T-helper 1 cell (primary cell): ENCODE data around the gene SLC35F5.
"Not testable (repeated sequence)": the region's sequence is repeated elsewhere in the genome, so short reads cannot be mapped to it uniquely, and the experiment has no call there.

Experiments used
- DNase-seq, 5 donors: peaks; one replicate each; pipeline ENCODE4 v3.0.0-alpha.2; 2012 to 2020
- total RNA-seq, 4 donors: gene quantifications; one replicate each; lab custom pipeline; 2026; lab: John Stamatoyannopoulos, UW

Gene SLC35F5, protein sequence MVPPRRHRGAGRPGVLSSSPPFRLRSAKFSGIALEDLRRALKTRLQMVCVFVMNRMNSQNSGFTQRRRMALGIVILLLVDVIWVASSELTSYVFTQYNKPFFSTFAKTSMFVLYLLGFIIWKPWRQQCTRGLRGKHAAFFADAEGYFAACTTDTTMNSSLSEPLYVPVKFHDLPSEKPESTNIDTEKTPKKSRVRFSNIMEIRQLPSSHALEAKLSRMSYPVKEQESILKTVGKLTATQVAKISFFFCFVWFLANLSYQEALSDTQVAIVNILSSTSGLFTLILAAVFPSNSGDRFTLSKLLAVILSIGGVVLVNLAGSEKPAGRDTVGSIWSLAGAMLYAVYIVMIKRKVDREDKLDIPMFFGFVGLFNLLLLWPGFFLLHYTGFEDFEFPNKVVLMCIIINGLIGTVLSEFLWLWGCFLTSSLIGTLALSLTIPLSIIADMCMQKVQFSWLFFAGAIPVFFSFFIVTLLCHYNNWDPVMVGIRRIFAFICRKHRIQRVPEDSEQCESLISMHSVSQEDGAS
- 28.7 to 50.0 (median 33.9) reads per million in 4 donors for total RNA-seq

DNA sequence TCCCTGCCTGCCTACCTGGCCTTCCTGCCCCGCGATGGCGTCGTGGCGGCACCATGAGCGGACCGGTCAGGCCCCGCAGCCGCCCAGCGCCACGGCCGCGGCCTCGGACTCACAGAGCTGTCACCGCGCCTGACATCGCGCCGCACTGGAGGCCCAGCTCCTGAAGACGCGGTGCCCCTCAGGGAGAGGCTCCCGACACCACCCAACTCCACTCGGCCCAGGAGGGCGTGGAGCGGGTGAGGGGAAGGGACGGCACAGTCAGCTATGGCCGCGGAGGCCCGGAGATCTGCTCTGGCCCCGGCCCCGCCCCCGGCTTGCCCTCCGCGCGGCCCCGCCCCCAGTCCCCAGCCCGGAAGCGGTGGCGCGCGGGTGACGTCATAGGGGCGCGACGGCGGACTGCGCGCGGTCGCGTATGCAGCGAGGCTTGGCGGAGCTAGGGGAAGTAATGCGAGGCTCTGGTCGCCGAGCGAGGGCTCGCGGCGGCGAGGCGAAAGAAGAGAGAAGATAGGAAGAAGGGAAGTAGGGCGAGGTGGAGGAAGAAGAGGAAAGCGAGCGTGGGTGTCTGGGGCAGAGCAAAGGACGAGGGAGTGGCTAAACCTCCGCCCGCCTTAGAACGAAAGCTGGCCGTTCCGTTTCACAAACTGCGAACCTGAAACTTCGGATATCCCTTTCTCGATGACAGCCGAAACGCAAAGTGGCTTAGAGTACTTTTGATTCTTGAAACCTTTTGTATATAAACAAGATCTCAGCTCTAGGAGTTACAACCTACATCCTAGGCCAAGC is at the start of gene SLC35F5:
Gene SLC35F5, minus strand, starts transcription at position 288 of the 783 bp plus-strand sequence. Its CDS starts 233 bp downstream, at position 55.
- DNase-seq, result peak; percentile 84 to 93 (median 90)

DNA sequence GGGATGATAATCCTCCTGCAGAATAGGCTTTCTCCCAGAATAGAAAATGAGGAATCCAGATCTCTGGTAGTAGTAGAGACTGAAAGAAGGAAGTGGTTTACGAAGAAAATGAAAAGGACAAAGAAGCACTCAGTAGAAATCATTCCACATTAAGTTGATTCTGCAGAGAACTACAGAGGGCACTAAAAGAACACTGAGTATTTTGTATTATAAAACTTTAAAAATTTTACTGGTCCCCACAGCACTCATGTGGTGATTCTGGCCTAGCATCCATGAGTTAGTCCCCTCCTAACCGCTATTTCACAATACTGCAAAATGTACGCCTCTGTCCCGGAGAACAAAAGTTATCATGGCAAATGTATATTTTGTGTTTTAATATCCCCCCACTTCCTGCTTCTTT is 42.9 kb upstream of the SLC35F5 start:
- no peak for DNase-seq

DNA sequence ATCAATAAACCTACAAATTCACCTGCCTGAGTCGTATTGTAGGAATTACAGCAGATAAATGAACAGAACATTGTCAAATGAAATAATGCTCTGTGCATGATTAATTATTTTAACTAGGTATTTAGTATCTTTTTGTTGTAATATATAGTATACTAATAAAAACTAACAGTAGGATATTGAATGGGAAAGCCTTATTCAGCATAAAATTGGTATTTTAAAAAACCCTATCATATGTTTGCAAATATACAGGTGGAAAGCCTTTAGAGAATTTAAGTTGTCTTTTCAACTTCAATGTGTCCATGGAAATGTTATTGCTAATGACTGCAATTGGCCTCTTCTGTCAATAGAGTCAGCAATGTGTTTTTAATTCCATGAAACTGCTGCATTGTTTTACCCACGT is 40.8 kb upstream of the SLC35F5 start:
- DNase-seq, result no peak

DNA sequence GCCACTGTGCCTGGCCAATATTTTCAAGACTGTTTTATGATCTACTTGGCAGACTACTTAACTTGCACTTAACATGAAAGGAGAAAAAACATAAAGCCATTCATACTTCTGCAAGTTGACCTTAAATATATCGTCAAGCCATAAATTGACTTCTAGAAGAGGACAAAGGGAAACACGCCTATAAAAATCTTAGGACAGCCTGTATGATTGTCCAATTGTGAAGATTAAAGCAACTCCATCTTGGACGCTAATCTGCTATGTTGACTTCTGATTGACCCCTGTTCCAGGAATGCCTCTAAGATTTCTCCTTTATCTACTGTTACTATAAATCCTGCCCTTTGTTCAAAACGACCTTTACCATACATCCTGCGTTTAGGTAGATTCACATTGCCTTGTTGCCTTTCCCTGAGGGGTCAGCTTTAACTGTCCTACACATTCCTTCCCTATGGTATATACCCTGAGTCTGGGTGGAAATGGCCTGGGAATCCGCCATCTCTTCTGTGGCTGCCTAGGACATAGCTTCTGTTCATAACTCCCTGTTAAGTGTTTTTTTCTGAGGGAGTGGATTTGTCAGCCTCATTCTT is 40.2 kb upstream of the SLC35F5 start:
- DNase-seq, result no peak

DNA sequence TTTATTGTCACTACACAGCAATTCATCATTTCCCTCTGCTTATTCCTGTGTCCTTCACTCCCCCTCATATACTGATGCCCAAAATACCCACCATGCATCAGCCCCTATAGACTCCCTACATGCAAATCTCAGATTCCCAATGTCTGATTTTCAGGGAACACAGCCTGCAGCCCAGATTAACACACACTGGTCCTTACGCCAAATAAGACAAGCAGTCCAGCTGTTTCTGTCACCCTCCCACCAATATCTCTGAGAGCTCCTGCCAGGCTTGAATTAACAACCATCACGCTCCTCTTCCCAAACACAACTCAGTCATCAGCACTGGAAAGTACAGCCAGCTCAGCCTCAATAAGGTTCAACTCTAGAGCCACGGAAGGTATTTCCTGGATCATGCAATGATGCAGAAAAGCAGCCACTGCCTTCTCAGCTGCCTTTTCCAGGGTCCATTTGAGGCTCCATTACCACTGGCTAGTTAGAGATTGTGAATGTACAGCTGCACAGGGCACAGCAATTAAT is 39.0 kb upstream of the SLC35F5 start:
- DNase-seq, result no peak

DNA sequence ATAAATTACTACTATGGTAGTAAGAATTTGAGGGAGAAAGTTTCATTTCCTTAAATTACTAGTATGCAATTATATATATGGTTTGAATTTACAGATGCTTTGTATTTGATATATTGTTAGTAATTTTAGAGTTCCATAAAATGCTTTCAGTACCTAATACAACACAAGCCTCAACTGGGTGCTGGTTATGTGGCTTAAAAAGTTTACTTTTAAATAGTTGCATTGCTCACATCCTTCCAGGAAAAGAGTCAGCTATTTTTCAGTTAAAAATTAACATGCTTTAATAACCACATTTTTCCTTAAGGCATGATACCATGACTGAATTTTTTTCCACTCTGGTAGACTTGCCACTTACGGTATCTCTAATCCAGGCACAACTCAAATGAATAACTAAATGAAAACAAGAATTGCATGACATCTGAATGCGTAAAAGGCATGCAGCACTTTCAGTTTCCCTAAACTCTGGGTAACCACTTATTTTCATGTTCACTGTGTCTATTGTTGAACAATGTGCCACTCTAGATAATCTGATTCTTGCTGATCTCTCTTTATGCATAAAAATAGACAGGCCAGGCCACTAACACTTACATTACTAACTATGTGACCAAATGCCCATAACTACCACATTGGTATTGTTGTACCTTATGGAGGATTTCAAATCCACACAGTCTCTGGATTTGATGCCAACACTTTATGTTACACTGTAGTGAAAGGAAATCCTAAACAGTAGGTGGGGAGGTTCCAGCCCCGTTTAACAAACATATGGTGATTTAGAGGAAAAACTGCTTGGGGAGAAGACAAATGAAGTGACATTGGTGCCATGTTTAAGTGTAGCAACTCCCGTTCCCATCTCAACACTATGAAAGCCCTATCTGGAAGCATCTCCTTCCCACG is 35.5 kb upstream of the SLC35F5 start:
- peak in 1 of 5 donors; percentile 66 for DNase-seq

DNA sequence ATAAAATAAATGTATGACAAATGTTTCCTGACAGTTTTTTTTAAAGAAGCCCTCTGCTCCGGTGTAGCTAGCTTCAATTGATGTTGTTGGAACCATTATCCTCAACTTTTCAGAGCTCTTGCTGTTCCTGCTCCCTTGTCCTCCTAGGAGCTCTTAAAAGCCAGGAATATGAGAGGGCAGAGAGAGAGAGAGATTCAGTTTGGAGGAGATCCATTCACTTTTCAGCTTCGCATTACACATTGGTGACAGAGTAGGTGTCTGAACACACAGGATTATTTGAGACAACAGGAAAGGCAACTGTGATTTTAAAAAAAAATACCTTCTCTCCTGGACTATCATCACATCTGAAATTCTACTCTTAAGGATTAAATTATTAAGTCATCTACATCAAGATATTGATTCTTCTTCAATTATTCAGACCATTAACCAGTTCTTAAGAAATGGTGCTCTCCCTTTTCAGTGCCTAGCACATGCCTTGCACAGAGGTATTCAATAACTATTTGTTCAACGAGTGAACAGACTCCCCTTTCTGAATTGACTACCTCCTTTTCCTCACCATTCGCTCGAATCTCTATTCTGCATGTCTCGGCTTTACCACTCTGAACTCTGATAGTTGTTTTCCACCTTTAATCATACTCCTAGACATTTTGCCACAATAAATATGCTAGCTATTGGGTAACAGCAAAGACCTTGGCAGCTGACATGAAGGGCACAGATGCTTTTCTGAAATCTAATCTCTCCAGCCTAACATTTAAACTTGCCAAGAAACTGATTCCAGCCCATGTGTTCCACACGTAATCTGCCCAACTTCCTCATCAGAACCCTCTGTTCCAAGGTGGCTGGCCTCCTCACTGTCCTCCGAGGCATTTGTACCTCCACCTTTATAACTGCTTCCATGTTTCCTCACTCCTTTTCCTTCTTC is 28.6 kb upstream of the SLC35F5 start:
- DNase-seq, result no peak

DNA sequence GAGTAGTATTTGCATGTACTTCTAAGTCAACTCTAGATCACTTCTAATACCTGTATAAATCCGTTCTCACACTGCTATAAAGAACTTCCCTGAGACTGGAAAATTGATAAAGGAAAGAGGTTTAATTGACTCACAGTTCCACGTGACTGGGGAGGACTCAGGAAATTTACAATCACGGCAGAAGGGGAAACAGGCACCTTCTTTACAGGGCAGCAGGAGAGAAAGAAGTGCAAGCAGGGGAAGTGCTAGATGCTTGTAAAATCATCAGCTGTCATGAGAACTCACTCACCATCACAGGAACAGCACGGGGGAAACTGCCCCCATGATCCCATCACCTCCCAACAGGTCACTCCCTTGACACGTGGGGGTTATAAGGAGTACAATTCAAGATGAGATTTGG is 24.0 kb upstream of the SLC35F5 start:
- DNase-seq, result no peak

DNA sequence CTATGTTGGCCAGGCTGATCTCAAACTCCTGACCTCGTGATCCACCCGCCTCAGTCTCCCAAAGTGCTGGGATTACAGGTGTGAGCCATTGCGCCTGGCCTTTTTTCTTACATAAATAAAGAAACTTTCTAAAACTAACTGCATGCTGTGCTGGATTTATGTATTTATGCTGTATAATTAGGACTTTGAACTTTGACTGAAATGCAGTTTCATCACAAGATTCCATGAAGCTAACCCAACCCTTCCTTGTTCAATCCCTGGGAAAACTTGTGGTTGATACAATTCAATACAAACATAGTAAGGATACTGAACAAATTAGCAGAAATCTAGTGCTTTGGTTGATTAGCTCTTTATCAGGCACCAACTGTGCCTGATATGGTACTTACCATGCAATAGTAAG is 20.9 kb upstream of the SLC35F5 start:
- no peak for DNase-seq

DNA sequence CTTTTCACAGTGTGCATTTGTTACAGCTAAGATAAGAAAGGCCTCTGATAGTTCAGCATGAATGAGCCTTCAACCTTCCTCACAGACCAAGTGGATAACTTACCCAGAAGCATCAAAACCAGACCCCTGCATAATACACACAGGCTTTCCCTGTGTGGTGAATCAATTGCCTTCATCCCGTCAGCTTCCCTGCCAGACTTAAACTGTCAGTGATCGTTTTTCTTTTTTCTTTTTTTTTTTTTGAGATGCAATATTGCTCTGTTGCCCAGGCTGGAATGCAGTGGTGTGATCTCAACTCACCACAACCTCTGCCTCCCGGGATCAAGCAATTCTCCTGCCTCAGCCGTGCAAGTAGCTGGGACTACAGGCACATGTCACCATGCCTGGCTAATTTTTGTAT is 20.5 kb upstream of the SLC35F5 start:
- DNase-seq, result no peak

DNA sequence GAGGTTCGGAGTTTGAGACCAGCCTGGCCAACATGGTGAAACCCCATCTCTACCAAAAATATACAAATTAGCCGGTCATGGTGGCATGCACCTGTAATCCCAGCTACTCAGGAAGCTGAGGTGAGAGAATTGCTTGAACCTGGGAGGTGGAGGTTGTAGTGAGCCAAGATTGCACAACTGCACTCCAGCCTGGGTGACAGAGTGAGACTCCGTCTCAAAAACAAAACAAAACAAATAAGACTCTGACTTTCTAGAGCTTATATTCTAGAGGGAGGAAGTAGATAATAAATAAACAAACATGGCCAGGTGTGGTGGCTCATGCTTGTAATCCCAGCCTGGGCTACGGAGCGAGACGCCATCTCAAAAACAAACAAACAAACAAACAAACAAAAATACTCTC is 18.2 kb upstream of the SLC35F5 start:
- not testable (repeated sequence) for DNase-seq

DNA sequence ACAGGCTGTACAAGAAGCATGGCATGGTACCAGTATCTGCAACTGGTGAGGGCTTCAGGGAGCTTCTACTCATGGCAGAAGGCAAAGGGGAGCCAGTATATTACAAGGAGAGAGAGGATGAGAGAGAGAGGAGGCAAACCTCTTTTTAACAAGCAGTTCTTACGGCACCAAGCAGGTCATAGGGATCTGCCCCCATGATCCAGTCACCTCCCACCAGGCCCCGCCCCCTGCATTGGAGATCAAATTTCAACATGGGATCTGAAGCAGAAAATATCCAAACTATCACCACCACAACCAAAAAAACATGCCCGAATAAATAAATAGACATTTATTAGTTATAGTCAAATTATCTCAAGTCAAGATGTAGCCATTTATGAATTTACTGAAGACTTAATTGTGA is 14.5 kb upstream of the SLC35F5 start:
- DNase-seq, result no peak

DNA sequence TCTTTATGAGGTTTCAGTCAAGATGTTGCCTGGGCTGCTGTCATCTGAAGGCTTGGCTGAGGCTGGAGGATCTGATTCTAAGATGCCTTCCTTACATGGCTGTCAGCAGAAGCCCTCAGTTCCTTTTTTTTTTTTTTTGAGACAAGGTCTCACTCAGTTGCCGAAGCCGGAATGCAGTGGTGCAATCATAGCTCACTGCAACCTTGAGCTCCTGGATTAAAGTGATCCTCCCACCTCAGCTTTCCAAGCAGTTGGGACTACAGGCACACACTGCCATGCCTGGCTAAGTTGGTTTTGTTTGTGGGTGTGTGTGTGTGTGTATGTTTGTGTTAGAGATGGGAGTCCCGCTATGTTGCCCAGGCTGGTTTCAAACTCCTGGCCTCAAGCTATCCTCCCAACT is 13.1 kb upstream of the SLC35F5 start:
- no peak for DNase-seq

DNA sequence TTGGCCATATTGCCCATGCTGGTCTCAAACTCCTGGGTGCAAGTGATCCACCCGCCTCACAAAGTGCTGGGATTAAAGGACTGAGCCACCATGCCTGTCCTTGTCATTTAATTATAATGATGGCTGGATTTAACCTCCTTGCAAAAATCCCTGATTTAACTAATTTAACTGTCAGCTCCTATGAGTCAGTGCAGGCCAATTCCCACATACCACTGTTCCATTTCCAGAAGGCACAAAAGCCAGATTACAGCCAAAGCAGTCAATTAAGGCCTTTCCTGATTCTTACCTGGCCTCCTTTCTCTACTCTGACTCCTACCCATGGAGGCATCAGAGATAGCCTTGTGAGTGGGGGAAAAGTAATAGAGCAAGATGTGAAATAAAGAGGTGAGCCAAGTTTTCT is 12.3 kb upstream of the SLC35F5 start:
- no peak for DNase-seq

DNA sequence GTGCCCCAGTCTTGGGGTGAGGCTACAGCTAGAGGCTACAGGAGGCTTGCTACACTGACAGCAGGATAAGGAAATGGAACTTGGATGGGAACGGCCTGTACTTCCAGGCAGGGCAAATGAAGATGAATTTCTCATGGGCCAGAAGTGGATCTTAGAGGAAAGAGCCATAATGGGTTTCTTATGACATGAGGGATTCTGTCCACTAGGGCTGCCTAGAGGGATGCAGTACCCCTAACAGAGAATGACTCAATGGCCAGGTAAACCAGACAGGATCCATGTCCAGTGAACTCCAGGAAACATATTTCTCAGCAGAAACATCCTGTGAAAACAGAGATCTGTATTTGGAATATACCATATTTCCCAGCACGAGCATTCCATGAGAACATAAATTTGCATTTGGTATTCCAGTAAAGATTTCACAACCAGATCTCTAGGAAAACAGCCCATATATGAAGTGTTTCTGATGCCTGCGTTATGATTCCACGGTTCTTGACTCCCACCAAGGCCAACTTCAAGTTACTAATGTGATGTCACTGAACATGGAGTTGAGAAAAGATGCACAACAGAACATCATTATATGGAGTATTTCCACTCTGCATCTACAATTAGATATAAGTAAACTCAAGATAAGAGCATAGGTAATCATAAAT is 11.5 kb upstream of the SLC35F5 start:
- no peak for DNase-seq

DNA sequence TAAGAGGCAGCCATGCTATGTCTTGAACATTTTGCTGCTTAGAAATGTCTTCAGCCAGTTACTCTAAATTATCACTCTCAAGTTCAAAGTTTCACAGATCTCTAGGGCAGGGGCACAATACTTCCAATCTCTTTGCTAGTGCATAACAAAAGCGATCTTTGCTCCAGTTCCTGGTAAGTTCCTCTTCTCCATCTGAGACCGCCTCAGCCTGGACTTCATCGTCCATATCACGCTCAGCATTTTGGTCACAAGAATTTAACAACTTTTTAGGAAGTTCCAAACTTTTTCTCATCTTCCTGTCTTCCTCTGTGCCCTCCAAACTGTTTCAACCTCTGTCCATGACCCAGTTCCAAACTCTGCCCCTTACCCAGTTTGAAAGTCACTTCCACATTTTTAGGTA is 8.8 kb upstream of the SLC35F5 start:
- DNase-seq, result no peak

DNA sequence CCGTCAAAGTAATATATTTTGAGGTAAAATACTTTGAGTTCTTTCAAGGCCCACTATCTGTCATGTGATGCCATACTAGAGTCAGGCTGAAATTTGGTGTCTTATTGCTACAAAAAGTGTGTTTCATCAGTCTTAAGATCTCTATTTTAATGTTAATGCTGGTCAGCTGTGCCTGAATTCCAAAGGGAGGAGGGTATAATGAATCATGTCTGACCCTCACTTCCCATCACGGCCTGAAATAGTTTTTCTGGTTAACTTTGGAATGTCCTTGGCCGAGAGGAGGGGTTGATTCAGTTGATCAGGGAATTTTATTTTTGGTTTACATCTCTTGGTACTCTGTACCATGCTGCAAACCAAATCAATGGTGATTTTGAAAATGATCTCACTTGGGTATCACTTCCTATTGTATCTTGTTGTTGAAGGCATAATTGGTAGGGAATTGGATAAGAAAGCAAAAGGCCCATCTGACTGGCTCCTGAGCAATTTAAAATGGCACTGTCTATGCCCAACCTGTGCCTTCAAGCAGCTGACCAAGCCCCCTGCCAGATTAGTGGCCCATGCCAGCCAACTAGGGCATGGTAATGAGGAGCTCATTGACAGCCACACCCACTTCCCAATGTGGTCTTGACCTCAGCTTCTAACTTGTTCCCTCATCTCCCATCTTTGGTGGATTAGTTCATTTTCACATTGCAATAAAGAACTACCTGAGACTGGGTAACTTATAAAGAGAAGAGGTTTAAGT is 6.1 kb upstream of the SLC35F5 start:
- DNase-seq, result no peak

DNA sequence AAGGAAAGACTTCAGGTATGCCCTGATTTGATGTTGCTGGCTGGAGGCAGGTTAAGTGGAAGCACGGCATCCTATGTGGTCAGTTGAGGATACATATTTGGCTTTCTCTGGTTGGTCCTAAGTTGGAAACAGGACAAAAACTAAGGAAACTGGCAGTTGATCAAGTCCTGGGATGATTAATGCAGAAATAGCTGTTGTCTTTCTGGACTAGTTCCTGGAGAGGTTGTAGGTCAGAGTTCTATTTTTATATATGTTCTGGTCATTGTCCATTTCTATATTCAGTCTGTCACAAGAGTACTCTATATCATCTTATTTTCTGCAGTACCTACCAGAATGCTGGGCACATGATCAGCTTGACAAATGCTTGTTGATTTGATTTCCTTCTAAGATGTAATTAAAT is 4.0 kb upstream of the SLC35F5 start:
- DNase-seq, result no peak

DNA sequence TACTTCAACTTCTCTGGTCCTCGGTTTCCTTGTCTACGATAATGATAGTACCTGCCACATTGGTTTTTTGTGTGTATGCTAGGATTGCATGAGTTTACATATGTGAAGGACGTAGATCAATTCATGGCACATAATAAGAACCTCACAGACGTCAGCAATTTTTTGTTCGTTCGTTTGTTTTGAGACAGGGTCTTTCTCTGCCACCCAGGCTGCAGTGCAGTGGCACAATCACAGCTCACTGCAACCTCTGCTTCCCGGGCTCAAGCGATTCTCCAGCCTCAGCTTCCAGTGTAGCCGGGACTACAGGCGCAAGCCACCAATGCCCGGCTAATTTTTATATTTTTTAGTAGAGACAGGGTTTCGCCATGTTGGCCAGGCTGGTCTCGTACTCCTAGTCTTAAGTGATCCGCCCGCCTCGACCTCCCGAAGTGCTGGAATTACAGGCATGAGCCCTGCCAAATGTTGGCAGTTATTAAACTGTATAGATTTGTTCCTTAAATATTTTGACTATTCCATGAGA is 756 bp upstream of the SLC35F5 start:
- DNase-seq, result no peak
